Activated B cell treated with CpG ODN at 0.5 μM for 24 hours (primary cell): ENCODE measurements around the gene ENTPD2. TPM values are rescaled to one million over a fixed set of nuclear protein-coding genes. Genes with fewer than 3 reads are reported as not detected.
A peak's percentile ranks its signal among the peaks of the same experiment; 100 is the strongest.

Experiments used
- ATAC-seq: fragments of 200-7000 bp; cut with Tn5 transposase; one replicate; pipeline ENCODE4 v1.10.0; 2021; ENCODE audit warnings: low read depth, mild to moderate bottlenecking, moderate library complexity
- CTCF ChIA-PET: fragments of 350-600 bp; sonication (Branson Sonifier 250); formaldehyde crosslinking; loops from one replicate; lab custom pipeline; 2021; ENCODE audit warnings: antibody characterized with exemption; lab: Charles Lee
- POLR2A ChIA-PET: fragments of 350-600 bp; sonication (Branson Sonifier 250); formaldehyde crosslinking; loops from one replicate; lab custom pipeline; 2021; ENCODE audit warnings: antibody characterized with exemption; lab: Charles Lee
- DNase-seq: peaks from one replicate; pipeline ENCODE4 v3.0.0; 2022
- H3K27ac Mint-ChIP-seq: one replicate; pipeline ENCODE4 v1.8.0; 2020; ENCODE audit warnings: mixed read lengths
- H3K27me3 Mint-ChIP-seq: one replicate; pipeline ENCODE4 v1.8.0; 2021; ENCODE audit warnings: mixed read lengths
- H3K36me3 Mint-ChIP-seq: one replicate; pipeline ENCODE4 v1.8.0; 2021; ENCODE audit warnings: low read depth, mixed read lengths
- H3K4me1 Mint-ChIP-seq: one replicate; pipeline ENCODE4 v1.8.0; 2021; ENCODE audit warnings: mixed read lengths
- H3K4me3 Mint-ChIP-seq: one replicate; pipeline ENCODE4 v1.8.0; 2020; ENCODE audit warnings: mild to moderate bottlenecking, mixed read lengths
- H3K9me3 Mint-ChIP-seq: one replicate; pipeline ENCODE4 v1.8.0; 2020; ENCODE audit warnings: mixed read lengths
- intact Hi-C: fragments of 100-400 bp; cut with micrococcal nuclease; formaldehyde crosslinking; loops from one replicate; pipeline ENCODE4 v1.15.1; 2024
- total RNA-seq: library from RNA; stranded (reverse); gene quantifications from 2 replicates; pipeline ENCODE4 v1.2.3, GENCODE V29; 2022
- TF ChIP-seq, protein P1 (sequence below): fragments of 200-600 bp; IDR thresholded peaks from one replicate; pipeline ENCODE4 v1.8.0; 2022; ENCODE audit warnings: antibody characterized with exemption, mild to moderate bottlenecking

Gene ENTPD2
- total RNA-seq, 1 donor from 2014 or later: not detected

DNA sequence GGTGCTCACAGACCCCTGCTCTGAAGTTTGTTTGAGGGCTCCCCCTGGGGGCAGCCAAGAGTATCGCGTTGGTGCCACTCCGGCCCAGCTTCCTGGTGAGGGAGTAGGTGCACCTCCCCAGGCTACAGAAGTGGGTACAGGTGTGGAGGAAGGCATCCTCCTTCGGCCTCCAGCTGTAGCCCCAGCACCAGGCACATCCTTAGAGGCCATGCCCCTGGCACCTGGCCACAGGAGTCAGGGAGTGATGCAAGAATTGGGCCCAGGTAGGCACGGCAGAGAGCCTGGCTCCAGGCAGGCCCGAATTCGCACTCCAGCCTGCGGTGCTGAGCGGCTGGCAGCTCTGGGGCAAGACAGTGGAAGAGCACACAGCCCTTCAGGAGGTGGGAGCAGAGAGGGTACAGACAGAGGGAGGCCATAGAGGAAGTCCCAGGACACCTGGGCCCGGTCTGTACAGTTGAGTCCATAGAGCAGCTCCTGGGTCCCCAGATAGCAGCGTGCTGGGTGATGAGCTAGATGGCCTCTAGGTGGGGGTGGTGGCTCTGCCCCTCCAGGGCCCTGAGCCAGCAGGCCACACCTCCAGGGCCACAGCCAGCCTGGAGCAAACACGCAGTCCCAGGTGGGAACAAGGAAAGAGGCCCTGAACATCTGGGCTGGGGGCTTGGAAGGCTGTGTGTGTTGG is 14.1 kb upstream of the ENTPD2 start:
- POLR2A ChIA-PET: interaction anchor here (0.5 to 5.3 kb wide), 13 partner anchors 16 to 340 kb away, joined by 3 to 40 read pairs (median 3); partner anchors contain the start of genes FUT7 and MAN1B1
- peaks cover 6% of the 10 kb centered on the region for H3K27me3 Mint-ChIP-seq
- H3K4me1 Mint-ChIP-seq: peaks cover 18% of the 10 kb centered on the region
- DNase-seq: peak; percentile 78
- TF ChIP-seq, protein P1, sequence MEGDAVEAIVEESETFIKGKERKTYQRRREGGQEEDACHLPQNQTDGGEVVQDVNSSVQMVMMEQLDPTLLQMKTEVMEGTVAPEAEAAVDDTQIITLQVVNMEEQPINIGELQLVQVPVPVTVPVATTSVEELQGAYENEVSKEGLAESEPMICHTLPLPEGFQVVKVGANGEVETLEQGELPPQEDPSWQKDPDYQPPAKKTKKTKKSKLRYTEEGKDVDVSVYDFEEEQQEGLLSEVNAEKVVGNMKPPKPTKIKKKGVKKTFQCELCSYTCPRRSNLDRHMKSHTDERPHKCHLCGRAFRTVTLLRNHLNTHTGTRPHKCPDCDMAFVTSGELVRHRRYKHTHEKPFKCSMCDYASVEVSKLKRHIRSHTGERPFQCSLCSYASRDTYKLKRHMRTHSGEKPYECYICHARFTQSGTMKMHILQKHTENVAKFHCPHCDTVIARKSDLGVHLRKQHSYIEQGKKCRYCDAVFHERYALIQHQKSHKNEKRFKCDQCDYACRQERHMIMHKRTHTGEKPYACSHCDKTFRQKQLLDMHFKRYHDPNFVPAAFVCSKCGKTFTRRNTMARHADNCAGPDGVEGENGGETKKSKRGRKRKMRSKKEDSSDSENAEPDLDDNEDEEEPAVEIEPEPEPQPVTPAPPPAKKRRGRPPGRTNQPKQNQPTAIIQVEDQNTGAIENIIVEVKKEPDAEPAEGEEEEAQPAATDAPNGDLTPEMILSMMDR: peak; percentile 57
- H3K36me3 Mint-ChIP-seq: no peaks in the 10 kb centered on the region
- H3K9me3 Mint-ChIP-seq: no peaks in the 10 kb centered on the region
- ATAC-seq: peak; percentile 73
- CTCF ChIA-PET: interaction anchor here (0.7 to 3.4 kb wide), 13 partner anchors 15 to 290 kb away, joined by 3 to 21 read pairs (median 3); partner anchors contain the start of gene NPDC1
- peak overlapping the region; percentile 46 for H3K27ac Mint-ChIP-seq
- intact Hi-C loops: loop anchor here (1.0 to 5.0 kb wide), 2 partner anchors 22 to 41 kb away; partner anchors contain the start of genes ABCA2 and NPDC1
- H3K4me3 Mint-ChIP-seq: peak overlapping the region; percentile 57

DNA sequence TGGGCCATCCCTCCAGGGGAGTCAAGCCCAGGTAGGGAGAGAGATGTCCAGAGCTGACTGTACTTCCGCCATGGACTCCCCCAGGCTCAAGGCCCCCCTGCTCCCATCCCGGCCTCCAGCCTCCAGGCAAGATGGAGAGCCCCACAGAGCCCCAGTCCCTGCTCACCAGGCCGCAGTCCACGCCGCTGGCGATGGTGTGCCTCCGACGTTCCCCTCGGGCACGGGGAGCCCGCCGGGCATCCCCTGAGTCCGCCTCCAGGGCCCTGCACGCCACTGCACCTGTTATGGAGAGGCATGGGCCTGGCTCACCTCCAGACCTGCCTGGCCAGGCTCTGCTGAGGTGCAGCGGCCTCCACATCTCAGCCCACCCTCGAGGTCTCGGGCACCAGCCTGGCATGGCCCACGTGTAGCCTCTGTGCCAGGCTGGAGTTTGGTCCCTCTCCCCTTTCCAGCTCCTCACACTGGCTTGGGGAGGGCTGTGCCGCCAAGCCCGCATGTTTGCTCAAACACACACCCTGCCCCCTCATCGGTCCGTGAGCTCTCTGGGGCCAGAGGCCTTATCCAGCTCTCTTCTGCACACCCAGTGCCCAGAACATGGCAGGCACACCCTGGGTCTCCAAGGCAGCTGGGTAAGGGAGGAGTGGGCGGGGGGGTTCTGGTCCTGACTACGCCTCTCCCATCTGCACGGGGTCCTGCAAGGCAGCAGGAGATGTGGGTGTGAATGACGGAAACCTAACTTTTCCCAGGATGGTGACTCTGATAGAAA is 12.4 kb upstream of the ENTPD2 start:
- Mint-ChIP-seq H3K4me3 (no peak overlapping the region), H3K36me3 (no peaks in the 10 kb centered on the region), H3K9me3 (no peaks in the 10 kb centered on the region), H3K27me3 (peaks cover 6% of the 10 kb centered on the region), H3K27ac (no peak overlapping the region), H3K4me1 (peaks cover 18% of the 10 kb centered on the region)
- CTCF ChIA-PET: interaction anchor here (0.7 to 3.4 kb wide), 7 partner anchors 10 to 337 kb away, joined by 3 to 21 read pairs (median 4); partner anchors contain the start of genes ABCA2, NPDC1 and UAP1L1
- TF ChIP-seq, protein P1: no peak
- intact Hi-C loops: loop anchor here (5.0 kb wide), 1 partner anchor 39 kb away; the partner anchor contains the start of gene ABCA2
- POLR2A ChIA-PET: interaction anchor here (1.7 kb wide), 1 partner anchor 174 kb away, joined by 6 read pairs; the partner anchor contains the start of gene TUBB4B
- ATAC-seq: no peak
- DNase-seq: no peak

DNA sequence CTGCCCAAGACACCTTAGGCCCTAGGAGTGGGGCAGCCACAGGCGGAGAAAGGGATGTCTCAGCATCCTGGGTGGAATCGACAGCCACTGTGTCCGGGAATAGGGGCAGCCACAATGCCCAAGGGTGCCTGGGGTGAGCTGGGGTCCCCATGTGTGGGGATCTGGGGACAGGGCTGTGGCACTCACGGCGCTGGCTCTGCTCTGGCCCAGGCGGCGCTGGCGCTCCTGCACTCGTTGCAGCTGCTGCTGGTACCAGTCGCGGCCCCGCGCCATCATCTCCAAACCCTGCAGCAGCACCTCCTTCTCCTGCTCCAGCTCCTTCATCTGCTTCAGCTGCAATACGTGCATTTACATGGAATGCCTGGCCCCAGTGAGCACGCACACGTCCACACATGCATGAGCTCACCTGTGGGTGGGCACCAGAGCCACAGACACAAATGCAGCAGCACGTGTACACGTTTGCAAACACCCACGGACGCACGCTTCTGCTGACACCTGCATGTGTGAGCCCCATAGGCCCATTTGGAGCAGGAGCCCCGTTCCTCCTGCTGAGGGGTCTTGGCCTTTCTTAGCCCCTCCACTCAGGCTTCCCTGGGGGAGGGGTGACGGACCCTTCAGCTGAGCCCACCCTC is 11.6 kb upstream of the ENTPD2 start:
- POLR2A ChIA-PET: interaction anchor here (1.7 kb wide), 1 partner anchor 175 kb away, joined by 6 read pairs; the partner anchor contains the start of gene TUBB4B

DNA sequence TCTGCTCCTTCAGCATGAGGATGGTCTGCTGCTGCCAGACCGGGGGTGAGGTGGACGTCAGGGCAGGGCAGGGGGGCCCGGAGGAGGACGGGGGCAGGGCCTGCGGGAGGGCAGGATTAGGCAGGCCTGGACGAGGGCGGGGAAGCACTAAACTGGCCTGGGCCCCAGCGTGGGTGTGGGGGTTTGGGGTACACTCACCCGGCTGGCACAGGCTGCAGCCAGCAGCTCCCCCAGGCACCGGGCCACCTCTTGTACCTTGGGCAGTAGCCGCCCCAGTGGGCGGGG is 11.0 kb upstream of the ENTPD2 start:
- no peaks in the 10 kb centered on the region for H3K9me3 Mint-ChIP-seq
- TF ChIP-seq, protein P1: no peak
- peaks cover 9% of the 10 kb centered on the region for H3K4me1 Mint-ChIP-seq
- H3K27ac Mint-ChIP-seq: no peak overlapping the region
- ATAC-seq: no peak
- peaks cover 6% of the 10 kb centered on the region for H3K27me3 Mint-ChIP-seq
- ChIA-PET POLR2A (interaction anchor here (0.6 kb wide), 1 partner anchor 22 kb away, joined by 14 read pairs; no protein-coding TSS in a partner anchor), CTCF (interaction anchor here (1.1 to 2.1 kb wide), 4 partner anchors 12 to 36 kb away, joined by 3 to 12 read pairs (median 5); partner anchors contain the start of gene UAP1L1)
- no peaks in the 10 kb centered on the region for H3K36me3 Mint-ChIP-seq
- intact Hi-C loops: loop anchor here (1.0 to 5.0 kb wide), 2 partner anchors 38 to 278 kb away; partner anchors contain the start of gene ABCA2
- no peak overlapping the region for H3K4me3 Mint-ChIP-seq
- no peak for DNase-seq

More for the DNA sequence above, 11.6 kb upstream of the ENTPD2 start:
- TF ChIP-seq, protein P1: no peak
- Mint-ChIP-seq H3K9me3 (no peaks in the 10 kb centered on the region), H3K36me3 (no peaks in the 10 kb centered on the region), H3K27me3 (peaks cover 6% of the 10 kb centered on the region), H3K4me3 (no peak overlapping the region), H3K27ac (no peak overlapping the region), H3K4me1 (peaks cover 10% of the 10 kb centered on the region)
- DNase-seq (no peak), ATAC-seq (no peak)
- CTCF ChIA-PET: interaction anchor here (1.1 to 3.4 kb wide), 5 partner anchors 11 to 171 kb away, joined by 3 to 21 read pairs (median 4); partner anchors contain the start of genes ABCA2, NPDC1 and UAP1L1
- intact Hi-C loops: loop anchor here (5.0 kb wide), 1 partner anchor 38 kb away; the partner anchor contains the start of gene ABCA2
